Esophagus squamous epithelium (tissue), 4 donors: ENCODE data around the gene CILP2.
A peak's percentile ranks its signal among the peaks of the same experiment; 100 is the strongest.

Experiments
- CTCF ChIP-seq, 6 experiments: fragments of 450-650 bp in 4 of 6; fragments of 200-600 bp in 2 of 6; sonication (generic) in 2 of 6; IDR thresholded peaks; one replicate each; pipeline ENCODE4 v1.5.1; 2016 to 2019; ENCODE audit warnings: antibody characterized with exemption in 6 of 6, mild to moderate bottlenecking in 4 of 6, moderate library complexity in 4 of 6
- POLR2A ChIP-seq, 4 donors: fragments of 450-650 bp; IDR thresholded peaks; one replicate each; pipeline ENCODE4 v1.6.1; 2017; ENCODE audit warnings: antibody characterized with exemption in 4 of 4, mild to moderate bottlenecking in 4 of 4, moderate library complexity in 3 of 4

- TF ChIP-seq POLR2A (IDR thresholded peaks at IDR 0.05) (peak in 3 of 4 donors; percentile 9 to 69 (median 44)), CTCF (IDR thresholded peaks at IDR 0.05) (peak in 2 of 6 experiments; percentile 3 to 20)
These were observed 22.2 kb upstream of the CILP2 start, which contains the start of gene NDUFA13 for GRCh38 chr19:19515642-19516519.
